HG03139 (cell line): ENCODE data around the gene GCSH.
"Not testable (repeated sequence)": the region's sequence is repeated elsewhere in the genome, so short reads cannot be mapped to it uniquely, and the experiment has no call there.

Source experiments
- ATAC-seq: cut with Tn5 transposase; IDR thresholded peaks from one replicate; pipeline ENCODE4 v1.9.1; 2021; ENCODE audit not compliant: unreplicated experiment

Gene GCSH

GRCh38 chr16:81095953-81096714, at the start of gene GCSH:
Gene GCSH, minus strand, starts transcription at chr16:81096395. Its CDS starts 117 bp downstream, at chr16:81096278.
- peak; percentile 98 for ATAC-seq

DNA sequence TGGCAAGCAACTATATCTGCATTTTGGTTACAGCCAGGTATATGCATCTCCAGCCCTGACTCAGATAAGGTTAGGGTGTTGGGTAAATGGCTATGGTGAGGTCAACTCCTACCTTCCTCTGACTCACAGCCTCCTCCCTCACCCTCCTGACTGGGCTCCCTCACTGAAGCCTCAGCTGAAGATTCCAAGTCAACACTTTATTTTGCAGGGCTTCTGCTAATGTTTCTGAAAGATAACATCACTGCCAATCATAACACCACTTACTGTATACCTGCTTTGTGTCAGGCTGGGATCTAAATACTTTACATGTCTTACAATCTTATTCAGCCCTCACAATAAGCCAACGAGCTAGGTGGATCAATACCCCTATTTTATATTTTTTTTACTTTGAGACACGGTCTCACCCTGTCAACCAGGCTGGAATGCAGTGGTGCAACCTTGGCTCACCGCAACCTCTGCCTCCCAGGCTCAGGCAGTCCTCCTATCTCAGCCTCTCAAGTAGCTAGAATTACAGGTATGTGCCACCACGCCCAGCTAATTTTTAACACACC, 47.8 kb upstream of the GCSH start:
- ATAC-seq, result no peak

- ATAC-seq, result no peak
Observed at GRCh38 chr16:81142864-81143263, 46.7 kb upstream of the GCSH start.

DNA sequence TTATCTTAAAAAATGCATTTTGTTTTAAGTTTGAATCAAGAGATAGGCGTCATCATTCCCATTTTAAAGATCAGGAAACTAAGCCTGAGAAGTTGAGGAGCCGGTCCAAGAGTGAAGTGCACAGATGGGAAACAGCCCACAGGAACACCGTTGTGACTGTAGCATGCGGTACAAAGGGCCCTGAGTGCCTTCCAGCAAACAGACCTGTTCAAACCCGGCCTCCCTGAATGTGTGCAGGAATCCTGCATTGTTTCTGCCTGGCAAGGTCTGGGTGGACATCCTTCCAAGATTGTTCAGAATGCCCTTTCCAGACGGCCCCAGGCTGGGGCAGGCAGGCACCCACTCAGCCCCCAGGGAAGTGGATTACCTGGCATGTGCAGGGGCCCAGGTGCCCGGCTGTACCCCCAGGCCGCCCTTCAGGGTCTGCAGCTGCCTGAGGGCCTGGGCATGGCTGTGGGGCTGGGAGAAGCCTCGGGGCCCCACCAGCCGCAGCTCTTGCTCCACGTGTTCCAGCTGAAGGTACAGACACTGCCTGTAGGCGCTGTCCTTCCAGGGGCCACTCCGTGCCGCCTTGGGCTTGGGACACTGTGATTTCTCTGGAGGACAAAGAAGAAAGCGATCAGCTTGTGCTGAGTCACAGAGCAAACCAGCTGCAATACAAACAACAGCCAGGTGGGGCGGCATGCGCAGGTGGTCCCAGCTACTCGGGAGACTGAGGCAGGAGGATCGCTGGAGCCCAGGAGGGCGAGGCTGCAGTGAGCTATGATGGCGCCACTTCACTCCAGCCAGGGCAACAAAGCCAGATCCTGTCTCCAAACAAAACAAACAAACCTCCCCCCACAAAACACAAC, 45.0 kb upstream of the GCSH start:
- ATAC-seq, result no peak

- no peak for ATAC-seq
Observed at GRCh38 chr16:81138831-81139557, 42.8 kb upstream of the GCSH start.

GRCh38 chr16:81137754-81138153, 41.6 kb upstream of the GCSH start:
- no peak for ATAC-seq

GRCh38 chr16:81136390-81137335, 40.5 kb upstream of the GCSH start:
- no peak for ATAC-seq

GRCh38 chr16:81130126-81130525, 33.9 kb upstream of the GCSH start:
- no peak for ATAC-seq

DNA sequence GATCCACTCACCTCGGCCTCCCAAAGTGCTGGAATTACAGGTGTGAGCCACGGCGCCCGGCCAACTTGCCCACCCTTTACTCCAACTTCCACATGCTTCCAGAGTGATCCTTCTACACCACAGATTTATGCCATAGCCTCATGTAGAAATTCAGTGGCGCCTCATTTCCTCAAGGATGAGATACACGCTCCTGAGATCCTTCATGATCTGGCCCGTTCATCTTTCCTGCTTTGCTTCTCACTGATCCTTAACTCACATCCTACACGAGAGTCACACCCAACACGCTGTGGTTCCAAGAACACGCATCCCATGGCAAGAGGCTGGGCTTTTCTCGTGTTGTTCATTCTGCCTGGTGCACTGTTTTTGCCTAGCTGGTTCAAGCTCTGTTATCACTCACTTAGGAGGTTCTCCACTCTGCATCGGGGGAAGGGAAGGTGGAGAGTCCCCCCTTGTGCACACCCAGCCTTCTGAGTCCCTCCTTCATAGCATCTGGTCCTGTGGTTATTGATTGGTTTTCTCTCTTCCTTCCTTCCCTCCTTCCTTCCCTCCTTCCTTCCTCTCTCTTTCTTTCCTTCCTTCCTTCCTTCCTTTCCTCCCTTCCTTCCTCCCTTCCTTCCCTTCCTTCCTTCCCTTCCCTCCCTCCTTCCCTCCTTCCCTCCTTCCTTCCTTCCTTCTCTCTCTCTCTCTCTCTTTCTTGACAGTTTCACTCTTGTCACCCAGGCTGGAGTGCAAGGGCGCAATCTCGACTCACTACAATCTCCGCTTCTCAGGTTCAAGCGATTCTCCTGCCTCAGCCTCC, 32.7 kb upstream of the GCSH start:
- ATAC-seq, result no peak

DNA sequence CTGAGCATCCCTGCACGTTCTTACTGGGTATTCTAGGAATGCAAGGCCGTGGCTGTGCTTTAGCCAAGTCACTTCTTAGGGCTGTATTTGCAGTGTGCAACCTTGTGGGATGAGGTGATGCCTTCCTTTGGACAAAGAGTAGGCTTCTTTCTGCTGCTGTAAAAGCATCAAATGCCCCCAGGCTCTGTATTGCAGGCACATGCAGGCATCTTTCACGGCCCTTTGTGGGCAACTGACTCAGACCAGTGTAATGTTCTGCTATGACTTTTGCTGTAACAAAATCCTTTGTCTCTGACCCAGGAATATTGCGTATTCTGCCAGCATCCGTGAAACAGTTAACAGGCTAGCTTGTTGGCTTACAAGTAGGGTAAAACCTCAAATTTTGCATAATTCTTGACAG, 30.9 kb upstream of the GCSH start:
- no peak for ATAC-seq

DNA sequence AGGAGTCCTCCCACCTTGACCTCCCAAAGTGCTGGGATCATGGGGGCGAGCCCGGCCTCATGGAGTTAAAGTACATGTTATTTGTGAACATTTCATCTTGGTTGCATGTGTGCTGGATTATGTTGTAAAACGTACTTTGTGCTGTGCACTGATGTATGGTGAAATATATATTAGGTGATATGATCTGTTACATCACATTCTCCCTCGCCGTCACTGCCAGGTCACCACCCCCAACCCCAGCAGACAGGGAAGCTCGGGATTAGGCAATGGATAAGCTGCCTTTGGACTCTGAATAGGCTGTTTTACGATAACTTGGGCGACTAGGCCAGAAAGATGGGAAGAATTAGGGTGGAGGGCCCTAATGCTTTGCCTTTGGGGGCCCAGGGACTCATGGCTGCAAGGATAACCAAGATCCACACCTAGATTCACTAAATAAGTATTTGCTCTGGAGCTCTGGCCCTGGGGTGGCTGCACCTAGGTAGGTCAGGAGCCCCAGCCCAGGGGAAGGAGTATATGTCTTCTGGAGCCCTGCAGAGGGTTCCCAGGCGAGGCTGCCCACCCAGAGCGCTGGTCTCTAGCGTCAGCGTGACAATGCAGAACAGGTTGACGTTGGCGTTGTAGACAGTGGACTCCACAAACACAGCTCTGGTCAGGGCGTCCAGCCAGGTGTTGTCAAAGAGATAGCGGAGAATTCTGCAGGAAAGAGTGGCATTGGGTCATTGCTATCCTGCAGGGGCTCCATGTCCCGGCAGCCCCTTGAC, 27.1 kb upstream of the GCSH start:
- ATAC-seq, result no peak

- no peak for ATAC-seq
Observed at GRCh38 chr16:81121474-81121990, 25.3 kb upstream of the GCSH start.

- ATAC-seq, result no peak
Observed at GRCh38 chr16:81117436-81117835, 21.2 kb upstream of the GCSH start.

DNA sequence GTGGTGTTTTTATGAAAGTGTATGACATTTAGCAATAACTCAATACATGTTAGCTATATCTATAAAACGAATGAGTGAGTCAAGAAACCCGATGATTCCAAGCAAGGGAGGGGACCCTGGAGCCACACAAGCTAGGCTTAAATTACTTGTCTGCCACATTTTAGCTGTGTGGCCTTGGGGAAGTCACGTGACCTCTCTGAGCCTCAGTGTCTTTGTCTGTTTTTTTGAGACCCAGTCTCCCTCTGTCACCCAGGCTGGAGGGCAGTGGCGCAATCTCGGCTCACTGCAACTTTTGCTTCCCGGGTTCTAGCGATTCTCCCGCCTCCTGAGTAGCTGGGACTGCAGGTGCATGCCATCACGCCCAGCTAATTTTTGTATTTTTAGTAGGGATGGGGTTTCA, 20.1 kb upstream of the GCSH start:
- ATAC-seq, result no peak

GRCh38 chr16:81112453-81112852, 16.3 kb upstream of the GCSH start:
- ATAC-seq, result no peak

DNA sequence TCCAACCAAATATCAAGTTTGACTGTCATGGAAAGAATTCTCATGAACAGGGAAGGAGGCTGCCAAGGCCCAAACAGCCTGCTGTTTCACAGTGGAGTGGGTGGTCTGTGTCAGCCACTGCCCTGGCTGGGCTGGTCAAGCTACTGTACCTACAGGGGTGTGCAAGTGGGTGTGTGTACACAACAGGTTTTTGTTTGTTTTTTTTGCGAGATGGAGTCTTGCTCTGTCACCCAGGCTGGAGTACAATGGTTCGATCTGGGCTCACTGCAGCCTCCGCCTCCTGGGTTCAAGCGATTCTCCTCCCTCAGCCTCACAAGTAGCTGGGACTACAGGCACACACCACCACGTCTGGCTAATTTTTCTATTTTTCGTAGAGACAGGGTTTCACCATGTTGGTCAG, 13.1 kb upstream of the GCSH start:
- not testable (repeated sequence) for ATAC-seq

DNA sequence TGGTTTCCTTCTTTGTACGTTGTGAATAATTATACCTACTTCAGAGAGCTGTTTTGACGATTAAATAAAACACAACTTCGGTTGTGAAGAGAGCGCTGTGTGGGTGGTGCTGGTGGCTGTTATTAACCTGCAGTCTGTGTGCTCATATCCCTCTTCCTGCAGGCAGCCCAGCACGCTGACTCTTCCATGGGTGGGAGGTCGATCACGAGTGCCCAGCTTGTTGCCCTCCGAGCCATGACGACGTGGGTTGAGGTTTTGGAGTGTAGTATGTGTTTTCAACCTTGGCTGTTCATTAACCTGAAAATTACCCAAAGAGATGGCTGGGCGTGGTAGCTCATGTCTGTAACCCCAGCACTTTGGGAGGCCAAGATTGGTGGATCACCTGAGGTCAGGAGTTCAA, 11.3 kb upstream of the GCSH start:
- no peak for ATAC-seq

GRCh38 chr16:81106826-81107503, 10.8 kb upstream of the GCSH start:
- no peak for ATAC-seq
